Measurements from ENCODE around the gene DDX41.

Gene DDX41

GRCh38 chr5:177520271-177520670 is 3.5 kb upstream of the DDX41 start:
- no peak for TF ChIP-seq CTCF (IDR thresholded peaks at IDR 0.05; ENCODE audit: low read depth, low read length)

DNA sequence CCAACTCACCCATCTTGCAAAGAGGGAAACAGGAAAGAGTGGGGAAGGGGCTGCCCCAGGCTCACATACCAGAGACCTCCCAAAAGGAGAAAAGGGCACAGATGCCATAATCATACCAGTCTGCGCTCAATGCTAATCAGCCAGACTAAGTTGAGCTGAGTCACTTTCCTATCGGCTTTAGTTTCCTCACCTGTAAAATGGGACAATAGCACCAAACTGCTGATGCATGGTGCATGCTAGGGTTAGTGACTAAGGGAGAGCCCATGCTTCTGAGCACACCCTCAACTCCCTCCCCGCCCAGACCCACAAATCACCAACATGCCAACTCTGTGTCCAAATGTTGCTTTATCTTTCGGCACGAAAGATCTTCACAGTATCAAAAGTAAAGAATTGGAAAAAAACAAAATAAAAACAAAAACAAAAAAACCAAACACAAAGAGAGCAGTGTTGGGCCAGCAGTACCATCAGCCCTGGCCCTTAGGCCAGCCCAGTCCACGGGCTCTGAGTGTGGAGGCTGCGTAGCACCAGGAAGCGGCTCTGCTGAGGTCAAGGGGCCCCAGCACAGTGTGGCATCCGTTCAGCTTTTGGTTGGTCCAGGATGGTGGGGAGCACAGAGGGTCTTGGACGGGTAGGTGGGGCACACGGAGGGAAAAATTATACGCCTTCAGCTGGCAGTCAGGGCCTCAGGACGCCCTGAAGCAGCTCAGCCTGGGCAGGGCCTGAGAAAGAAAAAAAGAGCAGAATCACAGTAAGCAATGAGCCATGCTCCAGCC is 2.9 kb upstream of the DDX41 start:
- no peak for DNase-seq (ENCODE audit: extremely low read depth, low read depth)
- TF ChIP-seq CTCF (IDR thresholded peaks at IDR 0.05; ENCODE audit: low read depth, low read length), result no peak

More at GRCh38 chr5:177520271-177520670, 3.5 kb upstream of the DDX41 start:
- DNase-seq (ENCODE audit: extremely low read depth, low read depth), result no peak

DNA sequence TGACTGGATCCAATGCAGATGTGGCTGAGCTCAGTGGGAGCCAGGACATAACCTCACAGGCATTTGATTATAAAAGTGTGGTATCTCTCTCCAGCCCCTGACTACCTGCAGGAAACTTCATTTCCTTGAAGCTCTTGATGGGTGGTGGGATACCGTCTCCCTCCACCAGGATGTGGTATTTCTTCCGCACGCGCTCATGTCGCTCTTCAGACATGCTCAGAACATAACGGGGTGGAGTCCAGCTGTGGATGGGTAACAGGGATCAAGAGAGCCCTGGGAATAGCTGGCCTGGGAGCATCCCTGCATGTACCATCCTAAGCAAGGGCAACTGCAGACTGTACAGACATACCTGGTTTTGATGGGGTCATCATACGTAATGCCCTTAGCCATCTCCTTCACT is 1.2 kb downstream of the DDX41 start:
- TF ChIP-seq CTCF (IDR thresholded peaks at IDR 0.05; ENCODE audit: low read depth, low read length), result no peak

DNA sequence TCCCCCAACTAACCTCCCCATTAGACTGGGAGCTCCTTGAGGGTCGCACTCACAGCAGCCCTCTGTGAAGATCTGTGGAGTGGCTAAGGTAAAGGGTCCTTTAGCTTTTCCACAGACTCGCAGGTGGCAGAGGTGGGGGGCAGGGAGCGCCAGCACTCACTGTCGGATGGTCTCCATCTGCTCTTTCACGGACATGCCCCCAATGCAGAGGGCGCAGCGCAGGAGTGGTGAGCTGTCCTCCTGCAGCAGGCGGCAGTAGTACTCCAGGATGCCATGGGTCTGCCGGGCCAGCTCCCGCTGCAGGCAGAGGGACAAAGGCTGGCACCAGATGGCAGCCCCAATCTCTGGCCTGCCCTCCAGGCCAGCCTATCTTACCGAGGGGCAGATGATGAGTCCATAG is 2.2 kb downstream of the DDX41 start:
- DNase-seq (ENCODE audit: extremely low read depth, low read depth), result no peak
- TF ChIP-seq CTCF (IDR thresholded peaks at IDR 0.05; ENCODE audit: low read depth, low read length), result no peak

More for the DNA sequence above, 1.2 kb downstream of the DDX41 start:
- DNase-seq (ENCODE audit: extremely low read depth, low read depth), result no peak

- no peak for DNase-seq (ENCODE audit: extremely low read depth, low read depth)
- no peak for TF ChIP-seq CTCF (IDR thresholded peaks at IDR 0.05; ENCODE audit: low read depth, low read length)
Observed at GRCh38 chr5:177513500-177513899, 3.3 kb downstream of the DDX41 start.

DNA sequence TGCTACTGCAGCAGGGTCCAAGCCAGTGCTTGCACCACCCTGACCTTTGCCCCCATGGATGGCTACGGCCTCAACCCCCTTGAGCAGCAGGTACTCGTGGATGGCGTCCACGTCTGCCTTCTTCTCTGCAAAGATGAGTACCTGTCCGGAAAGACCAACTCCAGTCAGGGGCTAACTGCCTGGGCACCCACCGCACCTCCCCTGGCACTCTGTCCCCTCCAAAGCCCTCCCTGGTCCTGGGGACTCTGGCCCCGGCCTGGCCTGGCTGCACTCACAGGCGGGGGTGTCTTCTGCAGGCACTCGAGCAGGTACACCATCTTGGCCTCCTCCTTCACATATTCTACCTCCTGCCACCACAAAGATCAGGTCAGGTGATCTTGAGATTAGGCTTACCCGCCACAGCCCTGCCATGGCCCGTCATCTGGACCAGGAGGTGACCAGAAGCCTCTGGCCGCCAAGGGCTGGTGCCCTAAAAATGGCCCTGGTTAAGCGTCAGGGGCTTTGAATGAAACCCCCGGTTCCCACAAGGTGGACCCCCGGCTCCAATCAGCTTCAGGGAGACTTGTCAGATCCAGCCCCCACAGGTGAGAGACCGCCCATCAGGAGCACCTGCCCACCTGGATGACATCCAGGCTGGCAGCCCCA is 3.9 kb downstream of the DDX41 start:
- DNase-seq (ENCODE audit: extremely low read depth, low read depth), result no peak
- TF ChIP-seq CTCF (IDR thresholded peaks at IDR 0.05; ENCODE audit: low read depth, low read length), result no peak
